MCF 10A (cell line): ENCODE measurements around the gene NT5C. TPM values are rescaled to one million over a fixed set of nuclear protein-coding genes. Genes with fewer than 3 reads are reported as not detected.

Experiments
- BruUV-seq: library from RNA; stranded (reverse); fragments of 400-500 nt; replicated peaks from 2 replicates; lab custom pipeline; 2021; lab: Mats Ljungman, UMichigan
- CTCF ChIA-PET: fragments of 300-600 bp; sonication (Branson Sonifier 250); formaldehyde crosslinking; extraction: SDS; loops from one replicate; lab custom pipeline; 2021; ENCODE audit warnings: antibody characterized with exemption, inconsistent platforms; lab: Yijun Ruan, JAX
- POLR2A ChIA-PET: fragments of 300-600, 350-650 bp; sonication (Branson Sonifier 250); formaldehyde crosslinking; extraction: SDS; loops from one replicate; lab custom pipeline; 2020; ENCODE audit warnings: antibody characterized with exemption, inconsistent platforms; lab: Yijun Ruan, JAX
- DNase-seq: peaks from one replicate; pipeline ENCODE4 v3.0.0-alpha.2; 2018; ENCODE audit not compliant: unreplicated experiment
- H3K27ac Mint-ChIP-seq: one replicate; pipeline ENCODE4 v1.8.0; 2022; ENCODE audit warnings: mild to moderate bottlenecking, low read depth, mixed read lengths; ENCODE audit not compliant: unreplicated experiment
- H3K27me3 Mint-ChIP-seq: one replicate; pipeline ENCODE4 v1.8.0; 2022; ENCODE audit warnings: mixed read lengths; ENCODE audit not compliant: insufficient read depth, unreplicated experiment
- H3K36me3 Mint-ChIP-seq: one replicate; pipeline ENCODE4 v1.8.0; 2022; ENCODE audit warnings: mild to moderate bottlenecking, moderate library complexity, mixed read lengths; ENCODE audit not compliant: insufficient read depth, unreplicated experiment
- H3K4me1 Mint-ChIP-seq: one replicate; pipeline ENCODE4 v1.8.0; 2022; ENCODE audit warnings: mixed read lengths; ENCODE audit not compliant: insufficient read depth, unreplicated experiment
- H3K4me3 Mint-ChIP-seq: one replicate; pipeline ENCODE4 v1.8.0; 2022; ENCODE audit warnings: mild to moderate bottlenecking, moderate library complexity, mixed read lengths; ENCODE audit not compliant: unreplicated experiment
- H3K9me3 Mint-ChIP-seq: one replicate; pipeline ENCODE4 v1.8.0; 2022; ENCODE audit warnings: mixed read lengths; ENCODE audit not compliant: unreplicated experiment
- intact Hi-C: fragments of 100-400 bp; cut with micrococcal nuclease; formaldehyde crosslinking; loops from 2 replicates; pipeline ENCODE4 v1.14.1; 2022
- total RNA-seq: library from RNA; stranded (reverse); gene quantifications from 2 replicates; pipeline ENCODE4 v1.2.3, GENCODE V29; 2022
- TF ChIP-seq, protein P1 (sequence below): fragments of 200-600 bp; IDR thresholded peaks from one replicate; pipeline ENCODE4 v1.8.0; 2022; ENCODE audit warnings: antibody characterized with exemption, mild to moderate bottlenecking; ENCODE audit not compliant: unreplicated experiment

NT5C gene
- total RNA-seq, 1 experiment from 2014 or later, result 113 TPM

DNA sequence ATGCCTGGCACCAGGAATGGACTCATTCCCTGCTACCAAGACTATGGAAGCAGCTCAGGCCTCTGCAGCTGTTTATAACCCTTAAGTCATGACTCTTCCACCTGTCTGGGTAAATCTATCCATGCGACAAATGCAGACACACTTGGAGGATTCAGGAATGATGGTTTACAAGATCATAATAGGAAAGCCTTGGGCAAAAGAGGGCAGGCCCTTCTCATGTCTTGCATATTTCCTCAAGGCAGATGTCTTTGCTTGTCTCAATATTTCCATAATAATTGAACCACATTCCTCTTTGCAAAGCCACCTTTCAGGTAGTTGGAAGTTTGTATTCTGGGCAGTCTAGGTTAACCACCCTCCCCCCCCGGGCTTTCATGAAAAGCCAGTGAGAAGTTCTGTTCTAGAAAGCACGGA lies 23.7 kb upstream of the NT5C start:
- peak; percentile 14 for DNase-seq
- H3K27me3 Mint-ChIP-seq, result no peaks in the 10 kb centered on the region
- peaks cover 14% of the 10 kb centered on the region for H3K4me1 Mint-ChIP-seq
- TF ChIP-seq, protein P1, sequence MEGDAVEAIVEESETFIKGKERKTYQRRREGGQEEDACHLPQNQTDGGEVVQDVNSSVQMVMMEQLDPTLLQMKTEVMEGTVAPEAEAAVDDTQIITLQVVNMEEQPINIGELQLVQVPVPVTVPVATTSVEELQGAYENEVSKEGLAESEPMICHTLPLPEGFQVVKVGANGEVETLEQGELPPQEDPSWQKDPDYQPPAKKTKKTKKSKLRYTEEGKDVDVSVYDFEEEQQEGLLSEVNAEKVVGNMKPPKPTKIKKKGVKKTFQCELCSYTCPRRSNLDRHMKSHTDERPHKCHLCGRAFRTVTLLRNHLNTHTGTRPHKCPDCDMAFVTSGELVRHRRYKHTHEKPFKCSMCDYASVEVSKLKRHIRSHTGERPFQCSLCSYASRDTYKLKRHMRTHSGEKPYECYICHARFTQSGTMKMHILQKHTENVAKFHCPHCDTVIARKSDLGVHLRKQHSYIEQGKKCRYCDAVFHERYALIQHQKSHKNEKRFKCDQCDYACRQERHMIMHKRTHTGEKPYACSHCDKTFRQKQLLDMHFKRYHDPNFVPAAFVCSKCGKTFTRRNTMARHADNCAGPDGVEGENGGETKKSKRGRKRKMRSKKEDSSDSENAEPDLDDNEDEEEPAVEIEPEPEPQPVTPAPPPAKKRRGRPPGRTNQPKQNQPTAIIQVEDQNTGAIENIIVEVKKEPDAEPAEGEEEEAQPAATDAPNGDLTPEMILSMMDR, result no peak
- H3K4me3 Mint-ChIP-seq, result no peak overlapping the region
- ChIA-PET POLR2A (interaction anchor here (0.6 to 4.3 kb wide), 37 partner anchors 8 to 947 kb away, joined by 3 to 37 read pairs (median 4); partner anchors contain the start of genes ARMC7, ATP5PD, FDXR and GGA3), CTCF (interaction anchor here (0.7 to 1.3 kb wide), 2 partner anchors 10 to 41 kb away, joined by 3 to 7 read pairs; no protein-coding TSS in a partner anchor)
- no TSS peak for BruUV-seq
- H3K27ac Mint-ChIP-seq, result no peak overlapping the region
- intact Hi-C loops, result no loop called here
- no peaks in the 10 kb centered on the region for H3K9me3 Mint-ChIP-seq
- H3K36me3 Mint-ChIP-seq, result peaks cover 15% of the 10 kb centered on the region

DNA sequence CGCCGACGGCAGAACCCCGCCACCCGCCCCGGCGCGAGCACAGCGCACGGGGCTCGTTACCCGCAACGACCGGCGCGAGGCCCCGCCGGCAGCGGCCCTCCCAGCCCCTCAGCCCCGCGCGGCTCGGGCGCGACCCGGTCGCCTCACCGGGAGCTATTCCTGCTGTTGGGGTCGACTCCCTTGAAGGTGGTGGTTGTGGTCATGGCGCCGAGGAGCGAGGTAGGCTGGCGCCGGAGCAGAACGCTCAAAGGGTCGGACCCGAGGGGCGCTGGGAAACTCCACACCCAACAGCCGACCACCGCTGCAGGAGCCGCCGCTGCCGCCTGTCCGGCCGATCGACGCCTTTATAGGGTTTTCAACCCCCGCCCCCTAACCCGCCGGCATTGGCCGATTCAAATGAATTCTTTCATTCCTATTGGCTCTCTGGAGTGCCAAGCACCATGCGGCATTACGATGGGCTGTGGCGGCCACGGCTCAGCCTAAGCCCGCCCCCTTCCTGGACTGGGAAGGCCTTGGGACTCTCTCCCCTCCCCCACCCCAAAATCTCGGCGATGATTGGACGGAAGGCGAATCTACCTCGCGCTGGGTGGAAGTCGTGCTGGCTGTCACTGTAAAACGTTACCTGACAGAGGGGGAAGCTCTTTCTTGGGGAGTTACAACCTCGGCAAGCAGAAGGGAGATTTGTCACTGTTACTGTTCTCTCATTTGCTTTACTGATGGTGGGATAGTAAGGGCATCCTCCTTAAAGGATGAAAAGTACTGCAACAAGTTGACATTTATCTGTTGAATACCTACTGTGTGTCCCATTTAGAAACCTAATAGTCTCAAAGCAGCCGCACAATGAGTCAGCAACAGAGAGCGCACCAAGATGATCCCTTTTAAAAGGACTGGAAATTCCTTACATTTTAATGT lies 22.9 kb upstream of the NT5C start, which contains the start of gene JPT1:
TSS of gene JPT1 (minus strand) at position 318 of the 912 bp plus-strand sequence. CDS start at position 203, 115 bp downstream.
- H3K4me3 Mint-ChIP-seq, result peak within 1 kb of the TSS; percentile 92
- intact Hi-C loops, result no loop called here
- no peaks in the 10 kb centered on the region for H3K9me3 Mint-ChIP-seq
- TF ChIP-seq, protein P1, result no peak
- peak; percentile 99 for DNase-seq
- H3K27me3 Mint-ChIP-seq, result no peaks in the 10 kb centered on the region
- BruUV-seq, result no TSS peak
- H3K4me1 Mint-ChIP-seq, result peaks cover 10% of the 10 kb centered on the region
- peaks cover 15% of the 10 kb centered on the region for H3K36me3 Mint-ChIP-seq
- CTCF ChIA-PET, result interaction anchor here (0.7 to 1.3 kb wide), 3 partner anchors 11 to 40 kb away, joined by 3 to 7 read pairs (median 3); no protein-coding TSS in a partner anchor
- POLR2A ChIA-PET, result interaction anchor here (0.6 to 4.3 kb wide), 39 partner anchors 8 to 946 kb away, joined by 3 to 37 read pairs (median 4); partner anchors contain the start of genes ARMC7, ATP5PD, FDXR and GGA3
- H3K27ac Mint-ChIP-seq, result peak within 1 kb of the TSS; percentile 78

DNA sequence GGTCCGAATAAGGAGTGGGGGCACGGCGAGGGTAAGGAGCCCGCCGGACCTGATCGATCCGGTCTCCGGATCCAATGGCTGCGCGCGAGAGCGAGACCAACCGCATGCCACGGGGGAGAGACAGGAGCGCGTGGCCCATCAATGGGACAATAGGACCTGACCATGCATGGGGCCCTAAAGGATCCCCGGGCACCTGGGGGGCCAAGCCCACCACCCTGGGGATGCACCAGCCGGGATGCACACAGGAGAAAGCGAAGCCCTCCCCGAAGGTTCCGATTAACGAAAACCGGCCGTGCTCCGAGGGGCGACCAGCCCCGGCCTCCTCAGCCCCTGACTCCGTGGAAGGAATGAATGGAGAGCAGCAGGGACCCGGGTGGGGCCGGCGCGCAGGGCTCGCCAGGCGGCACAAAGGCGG lies 22.2 kb upstream of the NT5C start:
- Mint-ChIP-seq H3K27me3 (no peaks in the 10 kb centered on the region), H3K4me1 (peaks cover 7% of the 10 kb centered on the region), H3K9me3 (no peaks in the 10 kb centered on the region), H3K4me3 (peak overlapping the region; percentile 92), H3K27ac (peak overlapping the region; percentile 78), H3K36me3 (peaks cover 17% of the 10 kb centered on the region)
- TF ChIP-seq, protein P1, result no peak
- BruUV-seq, result no TSS peak
- POLR2A ChIA-PET, result interaction anchor here (0.6 to 4.3 kb wide), 18 partner anchors 12 to 108 kb away, joined by 3 to 37 read pairs (median 8); partner anchors contain the start of genes ARMC7, ATP5PD, GGA3 and KCTD2
- DNase-seq, result no peak
- intact Hi-C loops, result loop anchor here (1.0 kb wide), 1 partner anchor 84 kb away; no protein-coding TSS in a partner anchor
- CTCF ChIA-PET, result interaction anchor here (1.2 kb wide), 1 partner anchor 17 kb away, joined by 3 read pairs; no protein-coding TSS in a partner anchor
